ENCODE results near the gene MYL2. TPM values are rescaled to one million over a fixed set of nuclear protein-coding genes. Genes with fewer than 3 reads are reported as not detected.

The MYL2 gene
- total and polyA plus RNA-seq, 2 donors from 2014 or later = 4.4 TPM; not detected in 1

DNA sequence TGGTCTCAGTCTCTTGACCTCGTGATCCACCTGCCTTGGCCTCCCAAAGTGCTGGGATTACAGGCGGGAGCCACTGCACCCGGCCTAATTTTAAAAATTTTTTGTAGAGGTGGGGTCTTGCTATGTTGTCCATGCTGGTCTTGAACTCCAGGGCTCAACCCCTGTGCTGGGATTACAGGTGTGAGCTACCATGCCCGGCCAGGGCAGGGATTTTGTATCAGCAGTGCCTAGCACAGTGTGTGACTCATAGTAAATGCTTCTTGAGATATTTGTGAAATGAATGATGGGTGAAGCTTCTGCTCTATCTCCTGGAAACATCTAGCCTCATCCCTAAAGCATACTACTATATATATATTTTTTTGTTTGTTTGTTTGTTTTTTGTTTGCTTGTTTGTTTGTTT lies 37.1 kb downstream of the MYL2 start:
- no peak overlapping the region for H3K4me3 ChIP-seq (ENCODE audit: low read length in 3 of 3)
- no peaks in the 10 kb centered on the region for H3K4me1 ChIP-seq (ENCODE audit: control insufficient read depth in 2 of 3, insufficient read depth in 2 of 3, low read depth in 1 of 3, low read length in 3 of 3)
- no peaks in the 10 kb centered on the region for H3K9me3 ChIP-seq (ENCODE audit: control insufficient read depth in 2 of 3, insufficient read depth in 1 of 3, low read length in 3 of 3)
- no peak for DNase-seq
- no peak overlapping the region for H3K9ac ChIP-seq (ENCODE audit: low read length in 3 of 3)
- H3K27ac ChIP-seq (ENCODE audit: low read depth in 2 of 2, low read length in 2 of 2) = no peak overlapping the region
- no peaks in the 10 kb centered on the region for H3K36me3 ChIP-seq (ENCODE audit: control insufficient read depth in 2 of 3, insufficient read depth in 3 of 3, low read length in 3 of 3)
- no peak for TF ChIP-seq CTCF (IDR thresholded peaks at IDR 0.05; ENCODE audit: borderline replicate concordance, extremely low read depth, insufficient read depth)
- H3K27me3 ChIP-seq (ENCODE audit: control insufficient read depth, insufficient read depth, low read length) = no peaks in the 10 kb centered on the region
- no peak for FAIRE-seq
- intact Hi-C loops (cut with DNase I) = no loop called here

GRCh38 chr12:110880651-110881050 lies 39.7 kb downstream of the MYL2 start:
- intact Hi-C loops (cut with DNase I) = no loop called here
- no peak for DNase-seq
- Histone ChIP-seq H3K9ac (ENCODE audit: low read length in 3 of 3) (no peak overlapping the region), H3K4me1 (ENCODE audit: control insufficient read depth in 2 of 3, insufficient read depth in 2 of 3, low read depth in 1 of 3, low read length in 3 of 3) (no peaks in the 10 kb centered on the region), H3K27ac (ENCODE audit: low read depth in 2 of 2, low read length in 2 of 2) (no peak overlapping the region), H3K9me3 (ENCODE audit: control insufficient read depth in 2 of 3, insufficient read depth in 1 of 3, low read length in 3 of 3) (no peaks in the 10 kb centered on the region), H3K4me3 (ENCODE audit: low read length in 3 of 3) (no peak overlapping the region), H3K36me3 (ENCODE audit: control insufficient read depth in 2 of 3, insufficient read depth in 3 of 3, low read length in 3 of 3) (no peaks in the 10 kb centered on the region), H3K27me3 (ENCODE audit: control insufficient read depth, insufficient read depth, low read length) (no peaks in the 10 kb centered on the region)
- no peak for FAIRE-seq
- TF ChIP-seq CTCF (IDR thresholded peaks at IDR 0.05; ENCODE audit: borderline replicate concordance, extremely low read depth, insufficient read depth) = no peak

- intact Hi-C loops (cut with DNase I) = no loop called here
- no peak for TF ChIP-seq CTCF (IDR thresholded peaks at IDR 0.05; ENCODE audit: borderline replicate concordance, extremely low read depth, insufficient read depth)
- Histone ChIP-seq H3K27ac (ENCODE audit: low read depth in 2 of 2, low read length in 2 of 2) (no peak overlapping the region), H3K4me1 (ENCODE audit: control insufficient read depth in 2 of 3, insufficient read depth in 2 of 3, low read depth in 1 of 3, low read length in 3 of 3) (no peaks in the 10 kb centered on the region), H3K27me3 (ENCODE audit: control insufficient read depth, insufficient read depth, low read length) (no peaks in the 10 kb centered on the region), H3K9ac (ENCODE audit: low read length in 3 of 3) (no peak overlapping the region), H3K4me3 (ENCODE audit: low read length in 3 of 3) (no peak overlapping the region), H3K36me3 (ENCODE audit: control insufficient read depth in 2 of 3, insufficient read depth in 3 of 3, low read length in 3 of 3) (no peaks in the 10 kb centered on the region), H3K9me3 (ENCODE audit: control insufficient read depth in 2 of 3, insufficient read depth in 1 of 3, low read length in 3 of 3) (no peaks in the 10 kb centered on the region)
- DNase-seq = no peak
- no peak for FAIRE-seq
Measured at GRCh38 chr12:110874781-110875180, 45.6 kb downstream of the MYL2 start.

- Histone ChIP-seq H3K4me3 (ENCODE audit: low read length in 3 of 3) (no peak overlapping the region), H3K36me3 (ENCODE audit: control insufficient read depth in 2 of 3, insufficient read depth in 3 of 3, low read length in 3 of 3) (no peaks in the 10 kb centered on the region), H3K9ac (ENCODE audit: low read length in 3 of 3) (no peak overlapping the region), H3K27me3 (ENCODE audit: control insufficient read depth, insufficient read depth, low read length) (no peaks in the 10 kb centered on the region), H3K9me3 (ENCODE audit: control insufficient read depth in 2 of 3, insufficient read depth in 1 of 3, low read length in 3 of 3) (no peaks in the 10 kb centered on the region), H3K27ac (ENCODE audit: low read depth in 2 of 2, low read length in 2 of 2) (no peak overlapping the region), H3K4me1 (ENCODE audit: control insufficient read depth in 2 of 3, insufficient read depth in 2 of 3, low read depth in 1 of 3, low read length in 3 of 3) (no peaks in the 10 kb centered on the region)
- intact Hi-C loops (cut with DNase I) = no loop called here
- FAIRE-seq = no peak
- DNase-seq = no peak
- TF ChIP-seq CTCF (IDR thresholded peaks at IDR 0.05; ENCODE audit: borderline replicate concordance, extremely low read depth, insufficient read depth) = no peak
Measured at GRCh38 chr12:110874351-110874750, 46.0 kb downstream of the MYL2 start.
